HepG2 (cell line): ENCODE measurements around the gene TTLL8. TPM values are rescaled to one million over a fixed set of nuclear protein-coding genes. Genes with fewer than 3 reads are reported as not detected.

Source experiments
- AKAP8 ChIP-seq: sonication (generic); formaldehyde crosslinking; IDR thresholded peaks from 2 replicates; pipeline ENCODE4 v1.5.1; 2020; ENCODE audit warnings: mild to moderate bottlenecking, missing genetic modification reagents
- THAP9 ChIP-seq: sonication (generic); formaldehyde crosslinking; IDR thresholded peaks from 2 replicates; pipeline ENCODE4; 2020; ENCODE audit warnings: missing genetic modification reagents, mild to moderate bottlenecking, borderline replicate concordance
- ZBED4 ChIP-seq: sonication (generic); formaldehyde crosslinking; IDR thresholded peaks from 2 replicates; pipeline ENCODE4 v1.4.0; 2020; ENCODE audit warnings: missing genetic modification reagents, borderline replicate concordance
- ZBTB3 ChIP-seq: sonication (generic); formaldehyde crosslinking; IDR thresholded peaks from 2 replicates; pipeline ENCODE4 v1.4.0; 2020; ENCODE audit warnings: low read depth, mild to moderate bottlenecking, moderate library complexity, missing genetic modification reagents, borderline replicate concordance
- ZBTB39 ChIP-seq: sonication (generic); formaldehyde crosslinking; IDR thresholded peaks from 2 replicates; pipeline ENCODE4 v1.5.0; 2020; ENCODE audit warnings: missing genetic modification reagents
- ZFP36L1 ChIP-seq: sonication (generic); formaldehyde crosslinking; IDR thresholded peaks from 2 replicates; pipeline ENCODE4 v1.8.0; 2022; ENCODE audit warnings: mild to moderate bottlenecking, missing genetic modification reagents, moderate library complexity
- ZNF609 ChIP-seq: sonication (generic); formaldehyde crosslinking; IDR thresholded peaks from 2 replicates; pipeline ENCODE4 v1.4.0; 2020; ENCODE audit warnings: mild to moderate bottlenecking, missing genetic modification reagents, borderline replicate concordance
- ZNF703 ChIP-seq: sonication (generic); formaldehyde crosslinking; IDR thresholded peaks from 2 replicates; pipeline ENCODE4 v1.5.1; 2020; ENCODE audit warnings: missing genetic modification reagents, mild to moderate bottlenecking, moderate library complexity, borderline replicate concordance
- polyA plus RNA-seq, 8 experiments: library from polyadenylated mRNA; depleted of rRNA in 3 of 8; stranded (reverse) in 7 of 8; unstranded in 1 of 8; fragments of >200 nt; fragmentation: Illumina TruSeq in 4 of 8; extraction: Trizol in 4 of 8; gene quantifications; 2 replicates each; pipeline versions ENCODE4 v1.2.1 to v1.2.3, GENCODE V29; 2011 to 2016; ENCODE audit warnings: low read depth in 4 of 8, missing spikeins in 1 of 8, mixed read lengths in 1 of 8; ENCODE audit not compliant: insufficient read depth in 1 of 8
- total RNA-seq, 5 experiments: library from RNA; depleted of rRNA; stranded (reverse); fragments of >200 nt; fragmentation: Illumina TruSeq; extraction: Trizol; gene quantifications; 2 replicates each; pipeline ENCODE4 v1.2.3, GENCODE V29; 2016; ENCODE audit warnings: low read depth in 1 of 5

Gene TTLL8
- total and polyA plus RNA-seq, 2 of the 13 experiments (the other 11 are each of a cell fraction or from before 2014, with no cell fraction given) = not detected

- peak; percentile 86; the same call in 1 of the 2 replicates for TF ChIP-seq ZBTB3 (CRISPR knock-in tag)
- TF ChIP-seq ZFP36L1 (CRISPR knock-in tag) = peak; percentile 71; the same call in 1 of the 2 replicates
- TF ChIP-seq ZBED4 (CRISPR knock-in tag) = 0 out of 2 replicates have a peak, but pooled peaks have one; percentile 55
- TF ChIP-seq ZBTB39 (CRISPR knock-in tag) = 0 out of 2 replicates have a peak, but pooled peaks have one; percentile 44
- no peak for TF ChIP-seq ZNF703 (CRISPR knock-in tag)
- peak; percentile 67 for TF ChIP-seq ZNF609 (CRISPR knock-in tag)
- TF ChIP-seq THAP9 (CRISPR knock-in tag) = 0 out of 2 replicates have a peak, but pooled peaks have one; percentile 1
- no peak; the same call in none of the 2 replicates for TF ChIP-seq AKAP8 (CRISPR knock-in tag)
These were observed 87.4 kb downstream of the TTLL8 start (continued) for GRCh38 chr22:49970528-49971231.
